Prostate gland (tissue), 2 donors: ENCODE measurements around the gene LRRC8E.

Experiments used
- CTCF ChIP-seq, 4 experiments: fragments of 200-600 bp in 2 of 4; fragments of 450-650 bp in 2 of 4; sonication (generic) in 2 of 4; IDR thresholded peaks; 1 replicate in 3 of 4; 2 replicates in 1 of 4; pipeline ENCODE4 v1.5.1; 2016 to 2019; ENCODE audit warnings: antibody characterized with exemption in 4 of 4, mild to moderate bottlenecking in 2 of 4, moderate library complexity in 2 of 4
- POLR2A ChIP-seq: fragments of 450-650 bp; IDR thresholded peaks from one replicate; pipeline ENCODE4 v1.6.1; 2016; ENCODE audit warnings: antibody characterized with exemption, mild to moderate bottlenecking
- POLR2AphosphoS5 ChIP-seq: sonication (generic); formaldehyde crosslinking; IDR thresholded peaks from one replicate; pipeline ENCODE4 v1.6.1; 2017; ENCODE audit warnings: antibody characterized with exemption

GRCh38 chr19:7857727-7858108, 30.6 kb upstream of the LRRC8E start:
- TF ChIP-seq POLR2AphosphoS5 = no peak
- no peak for TF ChIP-seq CTCF (IDR thresholded peaks at IDR 0.05)
- TF ChIP-seq POLR2A = no peak
